Head of caudate nucleus (tissue), 42 donors: ENCODE data around the gene DLGAP5.

Experiments
- DNase-seq, 42 donors: peaks; one replicate each; pipeline versions ENCODE4 v3.0.0 to v3.0.0-alpha.2; 2020 to 2021; ENCODE audit warnings: mixed read lengths in 7 of 42
- intact Hi-C: fragments of 100-400 bp; cut with DNase I; formaldehyde crosslinking; loops from one replicate; pipeline ENCODE4 v1.15.0; 2022

The DLGAP5 gene

GRCh38 chr14:55133416-55133815 lies 58.0 kb downstream of the DLGAP5 start:
- intact Hi-C loops: no loop called here

DNA sequence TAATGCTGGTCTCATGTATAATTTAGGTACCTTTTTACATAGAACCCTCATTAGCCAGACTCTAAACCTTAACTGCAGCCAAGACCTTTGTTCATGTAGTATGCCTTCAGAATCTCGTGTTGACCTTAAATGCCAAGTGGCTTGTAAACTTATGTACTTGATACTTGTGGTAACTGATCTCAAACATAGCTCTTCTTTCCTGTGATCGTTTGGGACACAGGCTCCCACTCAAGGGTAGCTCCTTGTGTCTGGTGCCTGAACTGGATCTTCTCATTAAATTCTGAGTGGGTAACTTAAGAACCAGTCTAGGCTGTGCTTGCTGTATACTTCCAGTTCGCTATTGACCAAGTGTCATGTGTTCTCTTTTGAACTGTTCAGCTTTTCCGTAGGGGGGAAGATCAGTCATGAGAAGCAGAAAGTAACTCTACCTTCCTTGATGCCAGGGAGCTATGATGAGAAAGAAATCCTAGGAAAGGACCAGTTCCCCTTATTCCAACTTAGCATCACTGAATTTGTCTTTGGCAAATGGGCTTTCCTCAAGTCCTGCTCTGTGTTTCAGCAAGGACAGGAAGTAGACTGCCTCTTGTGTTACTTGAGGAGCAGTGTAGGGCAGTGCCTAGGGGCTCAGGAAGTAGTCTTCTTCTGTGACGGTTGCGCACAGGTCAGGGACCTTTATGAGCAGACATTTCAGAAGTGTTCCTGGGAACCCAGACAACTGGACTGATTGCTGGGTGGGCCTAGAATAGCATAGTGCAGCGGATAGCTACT lies 59.8 kb downstream of the DLGAP5 start:
- intact Hi-C loops: no loop called here
- peak in 1 of 42 donors; percentile 16 for DNase-seq

More at GRCh38 chr14:55133416-55133815, 58.0 kb downstream of the DLGAP5 start:
- no peak for DNase-seq

DNA sequence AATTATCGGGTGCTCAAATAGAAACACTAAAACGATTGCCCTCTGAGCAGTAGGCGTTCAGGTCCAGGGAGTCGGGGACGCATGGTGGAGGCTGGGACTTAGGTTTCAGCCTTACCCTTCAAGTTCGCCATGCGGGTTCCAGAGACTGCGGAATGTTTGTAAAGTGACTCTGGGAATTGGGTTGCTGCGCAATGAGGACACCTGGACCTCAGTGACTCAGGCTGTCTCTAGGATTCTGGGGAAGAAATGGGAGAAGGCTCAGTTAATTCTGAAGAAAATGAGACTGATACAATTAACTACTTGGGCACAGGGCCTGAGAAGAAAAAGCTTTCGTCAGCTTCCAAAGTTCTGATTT lies 61.2 kb downstream of the DLGAP5 start:
- intact Hi-C loops: no loop called here
- DNase-seq: peak in 1 of 42 donors; percentile 35

- DNase-seq: peak in 24 of 42 donors; percentile 18 to 67 (median 32)
- intact Hi-C loops: no loop called here
Observed at GRCh38 chr14:55129428-55130195, 61.8 kb downstream of the DLGAP5 start.

GRCh38 chr14:55129086-55129427 lies 62.3 kb downstream of the DLGAP5 start, which contains the start of gene LGALS3:
TSS of gene LGALS3 (plus strand) at chr14:55129252. CDS start at chr14:55137374, 8,122 bp downstream.
- DNase-seq: peak in 6 of 42 donors; percentile 1 to 45 (median 30)
- intact Hi-C loops: no loop called here

- intact Hi-C loops: no loop called here
Observed at GRCh38 chr14:55128386-55129085, 62.8 kb downstream of the DLGAP5 start.

DNA sequence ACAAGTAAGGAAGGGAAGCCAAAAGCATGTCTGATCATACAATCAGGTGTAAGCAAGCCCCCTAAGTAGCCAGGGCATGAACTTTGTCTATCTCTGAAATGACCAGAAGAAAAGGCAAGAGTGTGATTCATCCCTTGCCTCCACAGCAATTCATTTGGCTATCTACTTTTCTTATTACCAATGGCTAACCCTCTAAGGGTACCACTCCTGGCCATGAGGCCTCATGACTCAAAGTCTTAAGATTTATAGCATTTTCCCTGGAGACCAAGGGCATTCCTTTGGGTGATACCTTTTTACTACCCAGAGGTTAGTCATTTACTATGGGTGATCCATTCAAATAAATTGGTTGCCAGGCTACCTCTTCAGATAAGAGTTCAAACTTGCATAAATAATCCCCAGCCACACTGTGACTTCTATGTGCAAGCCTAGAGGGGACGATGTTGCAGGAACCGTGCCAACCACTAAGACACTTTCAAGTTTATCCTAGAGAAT lies 63.9 kb downstream of the DLGAP5 start:
- DNase-seq: peak in 1 of 42 donors; percentile 8
- intact Hi-C loops: no loop called here

More at GRCh38 chr14:55128386-55129085, 62.8 kb downstream of the DLGAP5 start:
- DNase-seq: peak in 1 of 42 donors; percentile 8

- DNase-seq: peak in 1 of 42 donors; percentile 18
- intact Hi-C loops: no loop called here
Observed at GRCh38 chr14:55126932-55127459, 64.4 kb downstream of the DLGAP5 start.

- intact Hi-C loops: no loop called here
- no peak for DNase-seq
Observed at GRCh38 chr14:55126034-55126433, 65.4 kb downstream of the DLGAP5 start.

GRCh38 chr14:55125403-55125802 lies 66.0 kb downstream of the DLGAP5 start:
- intact Hi-C loops: no loop called here
- DNase-seq: no peak

- intact Hi-C loops: no loop called here
- DNase-seq: no peak
Observed at GRCh38 chr14:55124774-55125386, 66.5 kb downstream of the DLGAP5 start.

DNA sequence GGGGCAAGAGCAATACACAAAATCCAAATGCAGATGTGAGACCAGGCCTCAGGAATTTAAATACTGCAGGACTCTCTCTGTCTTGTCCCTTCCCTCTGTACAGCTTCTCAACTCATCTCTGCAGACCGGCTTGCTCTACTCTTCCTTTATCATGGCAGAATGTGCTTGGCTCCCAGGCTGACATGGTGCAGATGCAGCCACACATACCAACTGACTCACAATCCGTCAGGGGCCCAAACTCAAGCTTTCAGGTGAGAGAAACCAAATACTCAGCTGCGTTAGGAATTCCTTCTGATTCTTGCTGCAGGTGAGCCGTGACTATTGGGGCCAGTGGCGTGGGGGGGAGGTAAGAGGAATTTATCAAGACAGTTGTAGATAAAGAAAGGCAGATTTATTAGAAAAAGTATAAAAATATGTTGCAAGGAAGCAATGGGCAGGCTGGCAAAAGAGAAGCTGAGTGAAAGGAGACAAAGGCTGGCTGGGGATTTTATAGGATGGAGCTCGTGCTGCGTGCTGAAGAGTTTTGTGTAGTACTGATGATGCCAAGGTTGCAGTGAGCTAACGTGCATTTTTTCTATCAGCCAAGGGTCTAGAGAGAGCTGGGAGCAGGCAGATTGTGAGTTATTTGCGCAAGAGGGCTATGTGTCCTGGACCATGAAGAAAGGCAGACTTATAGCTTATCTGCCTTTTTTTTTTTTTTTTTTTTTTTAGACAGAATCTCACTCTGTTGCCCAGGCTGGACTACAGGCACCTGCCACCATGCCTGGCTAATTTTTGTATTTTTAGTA lies 67.3 kb downstream of the DLGAP5 start:
- DNase-seq: no peak
- intact Hi-C loops: no loop called here

GRCh38 chr14:55123101-55123500 lies 68.3 kb downstream of the DLGAP5 start:
- peak in 41 of 42 donors; percentile 20 to 85 (median 60) for DNase-seq
- intact Hi-C loops: no loop called here

GRCh38 chr14:55122440-55122986 lies 68.9 kb downstream of the DLGAP5 start:
- intact Hi-C loops: no loop called here
- no peak for DNase-seq

DNA sequence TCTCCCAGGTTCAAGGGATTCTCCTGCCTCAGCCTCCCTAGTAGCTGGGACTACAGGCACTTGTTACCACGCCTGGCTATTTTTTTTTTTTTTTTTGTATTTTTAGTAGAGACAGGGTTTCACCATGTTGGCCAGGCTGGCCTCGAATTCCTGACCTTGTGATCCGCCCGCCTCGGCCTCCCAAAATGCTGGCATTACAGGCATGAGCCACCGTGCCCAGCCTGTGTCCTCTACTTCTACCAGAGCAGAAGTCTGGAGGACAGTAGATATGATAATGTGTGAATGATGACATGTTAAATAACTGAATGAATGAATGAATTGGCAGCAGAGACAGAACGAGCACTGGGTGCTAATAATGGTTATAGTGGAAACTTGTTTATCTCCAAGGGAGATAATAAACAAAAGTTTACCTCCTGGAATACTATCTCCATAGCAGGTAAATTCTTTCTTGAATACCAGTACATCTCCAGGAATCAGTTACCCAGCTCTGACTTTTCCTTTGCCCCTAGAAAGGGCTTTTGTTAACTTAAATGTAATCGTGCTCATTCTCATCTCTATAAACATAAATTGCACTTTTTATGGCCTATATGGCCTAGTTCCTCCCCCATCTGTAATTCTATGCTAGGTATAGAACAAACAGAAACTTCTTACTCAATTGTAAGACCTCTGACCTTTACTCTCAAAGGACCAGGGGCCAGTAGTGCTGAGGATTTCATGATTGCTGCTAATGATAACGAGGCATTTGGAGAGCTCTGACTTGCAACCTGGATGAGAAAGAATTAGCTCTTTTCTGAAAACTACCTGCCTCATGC lies 69.6 kb downstream of the DLGAP5 start:
- intact Hi-C loops: no loop called here
- no peak for DNase-seq

GRCh38 chr14:55120571-55121495 lies 70.6 kb downstream of the DLGAP5 start:
- intact Hi-C loops: no loop called here
- DNase-seq: peak in 2 of 42 donors; percentile 13 to 38
